HG02981 (cell line): Measurements from ENCODE around the gene NXF1.

Experiments used
- ATAC-seq: cut with Tn5 transposase; IDR thresholded peaks from one replicate; pipeline ENCODE4 v1.9.1; 2021; ENCODE audit warnings: mild to moderate bottlenecking, moderate library complexity; ENCODE audit not compliant: unreplicated experiment

The NXF1 gene

GRCh38 chr11:62747475-62748160, 57.6 kb downstream of the NXF1 start:
- no peak for ATAC-seq
